GM23248 (cell line): ENCODE results near the gene PRKACB.

Source experiments
- EZH2 ChIP-seq: fragments of 200-600 bp; sonication (generic); IDR thresholded peaks from 2 replicates; pipeline ENCODE4 v1.6.1; 2018; ENCODE audit warnings: antibody characterized with exemption, mild to moderate bottlenecking; ENCODE audit not compliant: insufficient read depth, poor library complexity, severe bottlenecking
- EZH2phosphoT487 ChIP-seq: fragments of 200-600 bp; sonication (generic); IDR thresholded peaks from 2 replicates; pipeline ENCODE4 v1.6.1; 2018; ENCODE audit warnings: antibody characterized with exemption, moderate library complexity, mild to moderate bottlenecking, low read depth; ENCODE audit not compliant: insufficient read depth

- TF ChIP-seq EZH2 (no peak), EZH2phosphoT487 (no peak)
Observed at GRCh38 chr1:84283381-84283780, 139.3 kb downstream of the PRKACB start.
